Stimulated activated CD4-positive, alpha-beta T cell treated with anti-CD3 and anti-CD28 coated beads, Interleukin-2, amount 100 ng/mL, for 4 hours (primary cell): ENCODE measurements around the gene RO60.

Experiments
- DNase-seq: peaks from one replicate; pipeline ENCODE4 v3.0.0-alpha.2; 2020; ENCODE audit warnings: low read depth

RO60 gene

DNA sequence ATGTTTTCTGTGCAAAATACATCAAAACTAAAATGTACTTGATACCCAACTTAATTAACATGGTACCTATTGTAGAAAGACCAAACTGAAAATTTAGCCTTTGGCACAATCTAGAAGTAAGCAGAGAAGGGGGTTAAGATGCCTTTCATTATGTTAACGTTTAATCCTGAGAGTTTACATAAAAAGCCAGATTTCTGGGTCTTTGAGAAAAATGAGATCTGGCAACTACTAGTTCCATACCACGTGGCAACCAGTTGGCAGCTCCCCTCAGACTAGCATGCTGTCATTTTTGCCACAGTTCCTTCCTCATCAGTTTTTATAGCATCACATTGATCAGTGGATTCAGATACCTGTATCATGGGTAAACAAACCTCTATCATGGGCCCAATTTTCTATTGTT lies 1.5 kb downstream of the RO60 start:
- DNase-seq, result no peak

DNA sequence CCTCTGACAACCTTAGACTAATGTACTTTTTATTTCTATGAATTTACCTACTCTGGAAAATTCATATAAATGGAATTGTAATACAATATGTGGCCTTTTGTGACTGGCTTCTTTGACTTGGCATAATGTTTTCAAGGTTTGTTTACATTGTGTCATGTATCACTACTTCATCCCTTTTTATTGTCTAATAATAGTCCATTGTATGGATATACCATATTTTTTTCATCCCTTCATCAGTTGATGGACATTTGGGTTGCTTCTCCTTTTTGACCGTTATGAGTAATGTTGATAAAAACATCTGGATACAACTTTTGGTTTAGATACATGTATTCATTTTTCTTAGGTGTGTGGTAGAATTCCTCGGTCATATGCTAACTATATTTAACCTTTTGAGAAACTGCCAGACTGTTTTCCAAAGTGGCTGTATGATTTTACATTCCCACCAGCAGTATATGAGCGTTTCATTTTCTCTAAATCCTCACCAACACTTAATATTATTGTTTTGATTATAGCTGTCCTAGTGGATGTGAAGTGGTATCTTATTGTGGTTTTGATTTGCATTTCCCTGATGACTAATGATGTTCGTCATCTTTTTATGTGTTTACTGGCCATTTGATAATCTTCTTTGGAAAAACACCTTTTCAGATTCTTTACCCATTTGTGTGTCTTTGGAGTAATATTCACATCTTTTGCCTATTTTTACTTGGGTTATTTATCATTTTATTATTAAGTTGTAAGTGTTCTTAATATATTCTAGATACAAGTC lies 3.5 kb downstream of the RO60 start:
- no peak for DNase-seq

DNA sequence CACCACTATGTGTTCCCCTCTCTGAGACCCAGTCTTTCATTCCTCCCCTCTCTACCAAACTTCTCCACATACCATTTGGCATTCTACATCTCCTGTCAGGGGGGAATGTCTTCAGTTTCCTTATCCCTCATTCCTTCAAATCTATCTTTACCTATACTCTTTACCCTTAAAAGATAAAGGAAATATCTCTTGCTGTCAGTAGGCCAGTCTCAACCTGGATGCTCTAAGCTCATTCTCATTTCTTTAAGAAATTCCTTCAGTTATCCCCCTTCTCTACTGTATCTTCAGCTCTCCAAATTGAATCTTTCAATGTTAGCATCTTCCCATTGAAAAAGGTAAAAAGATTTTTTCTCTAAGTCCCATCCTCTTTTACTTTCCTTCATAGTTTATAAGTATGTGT lies 6.5 kb downstream of the RO60 start:
- DNase-seq, result no peak

DNA sequence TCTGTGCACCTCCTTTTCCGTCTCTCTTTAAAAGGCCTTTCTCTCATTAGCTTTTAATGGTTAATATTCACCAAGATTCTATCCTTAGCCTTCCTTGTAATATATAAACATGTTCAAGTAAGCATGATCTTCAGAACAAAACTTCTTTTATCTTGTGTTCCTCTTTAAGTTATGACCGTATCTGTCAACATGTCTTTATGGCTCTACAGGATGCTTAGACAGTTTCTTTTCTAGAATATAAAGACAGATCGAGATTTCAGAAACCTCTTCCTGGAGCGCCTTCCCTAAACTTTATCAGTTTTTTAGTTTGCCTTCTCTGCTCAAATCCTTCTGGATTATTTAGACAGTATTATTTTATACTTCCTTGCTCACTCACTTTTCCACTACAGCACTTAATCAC lies 7.2 kb downstream of the RO60 start:
- no peak for DNase-seq

DNA sequence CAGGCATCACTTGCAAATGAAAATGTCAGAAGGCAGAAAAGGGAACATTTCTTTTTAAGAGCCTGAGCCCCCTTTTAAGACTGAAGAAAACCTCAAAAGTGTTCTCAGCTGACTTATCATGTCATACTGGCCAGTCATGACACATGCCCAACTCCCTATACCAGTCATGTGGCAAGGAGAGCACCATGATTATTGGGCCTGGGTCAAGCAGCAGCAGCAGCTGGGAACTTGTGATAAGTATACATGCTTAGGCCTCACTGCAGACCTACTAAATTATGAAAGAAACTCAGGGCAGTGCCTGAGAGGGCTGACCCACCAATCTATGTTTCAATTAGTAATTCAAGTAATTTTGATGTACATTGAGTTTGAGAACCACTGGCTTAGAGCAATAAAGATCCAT lies 8.6 kb downstream of the RO60 start:
- DNase-seq, result no peak

DNA sequence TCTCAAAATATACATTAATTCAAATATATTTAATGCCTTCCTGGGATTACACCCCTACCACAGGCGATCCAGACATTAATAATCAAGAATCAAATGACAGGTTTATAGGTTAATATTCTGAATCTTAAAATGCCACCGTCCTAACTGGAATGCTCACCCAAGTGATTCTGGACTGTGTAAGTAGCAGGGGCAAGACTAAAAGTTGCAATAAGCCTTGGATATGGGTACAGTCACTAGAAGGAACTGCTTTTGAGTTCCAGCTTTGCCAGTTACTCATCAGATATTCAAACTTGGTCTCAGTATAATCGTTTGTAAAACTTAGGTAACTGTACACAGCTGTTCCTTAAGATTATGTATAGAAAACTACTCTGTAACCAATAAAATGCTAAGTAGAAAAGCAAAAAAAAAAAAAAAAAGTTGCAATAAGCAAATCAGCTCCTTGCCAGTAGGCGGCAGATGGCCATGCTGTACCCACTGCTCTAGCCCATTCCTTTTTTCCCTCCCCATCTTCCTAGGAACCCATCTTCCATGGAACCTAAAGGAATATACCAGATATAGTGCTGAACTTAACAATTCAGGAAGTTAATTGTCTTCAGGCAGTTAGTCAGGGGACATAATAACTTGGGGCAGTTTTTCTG lies 10.5 kb downstream of the RO60 start:
- DNase-seq, result no peak

DNA sequence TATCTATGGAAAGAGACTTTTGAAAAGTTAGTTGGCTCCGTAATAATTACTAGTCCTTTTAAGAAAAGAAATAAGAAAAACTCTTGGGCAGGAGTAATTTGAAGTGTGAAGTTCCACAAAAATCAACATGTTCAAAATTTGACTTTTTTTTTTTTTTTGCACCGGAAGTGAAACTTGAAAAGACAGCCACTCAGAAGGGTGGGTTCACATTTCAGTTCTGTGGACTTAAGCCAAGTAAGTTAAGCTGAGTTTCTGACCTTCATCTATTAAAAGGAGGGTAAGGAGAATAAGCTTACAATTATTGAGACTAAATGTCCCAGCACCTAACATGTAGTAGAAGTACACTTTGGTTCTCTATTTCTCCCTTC lies 11.0 kb downstream of the RO60 start:
- no peak for DNase-seq

DNA sequence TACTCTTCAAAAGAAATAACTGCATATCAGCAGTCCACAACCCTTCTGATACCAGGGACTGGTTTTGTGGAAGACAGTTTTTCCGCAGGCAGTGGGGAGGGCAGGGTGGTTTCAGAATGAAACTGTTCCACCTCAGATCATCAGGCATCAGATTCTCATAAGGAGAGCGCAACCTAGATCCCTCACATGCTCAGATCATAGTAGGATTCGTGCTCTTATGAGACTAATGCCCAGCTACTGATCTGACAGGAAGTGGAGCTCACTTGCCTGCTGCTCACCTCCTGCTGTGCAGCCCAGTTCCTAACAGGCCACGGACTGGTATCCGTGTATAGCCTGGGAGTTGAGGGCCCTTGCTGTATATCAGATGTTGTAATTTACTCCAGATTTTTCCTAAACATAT lies 11.5 kb downstream of the RO60 start:
- no peak for DNase-seq

DNA sequence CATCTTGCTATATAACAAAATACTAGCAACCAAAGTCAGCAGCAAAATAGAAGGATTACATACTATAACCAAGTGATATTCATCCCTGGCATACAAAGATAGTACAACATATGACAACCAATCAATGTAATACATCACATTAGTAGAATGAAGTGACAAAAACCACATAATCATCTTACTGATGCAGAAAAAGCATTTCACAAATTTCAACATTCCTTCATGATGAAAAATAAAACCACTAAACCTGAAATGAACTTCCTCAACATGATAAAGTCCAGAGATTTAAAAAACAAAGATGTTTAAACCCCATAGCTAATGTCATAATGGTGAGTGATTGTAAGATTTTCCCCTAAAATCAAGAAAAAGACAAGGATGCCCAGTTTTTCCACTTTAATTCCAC lies 18.6 kb downstream of the RO60 start:
- no peak for DNase-seq

DNA sequence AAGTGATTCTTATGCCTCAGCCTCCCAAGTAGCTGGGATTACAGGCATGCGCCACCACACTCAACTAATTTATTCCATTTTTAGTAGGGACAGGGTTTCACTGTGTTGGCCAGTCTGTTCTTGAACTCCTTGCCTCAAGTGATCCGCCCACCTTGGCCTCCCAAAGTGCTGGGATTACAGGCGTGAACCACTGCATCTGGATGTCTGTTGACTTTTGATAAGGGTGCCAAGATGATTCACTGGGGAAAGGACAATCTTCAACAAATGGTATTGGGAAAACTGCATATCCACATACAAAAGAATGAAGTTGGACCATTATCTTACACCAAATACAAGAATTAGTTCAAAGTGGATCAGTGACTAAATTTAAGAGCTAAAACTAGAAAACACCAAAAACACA lies 19.8 kb downstream of the RO60 start:
- DNase-seq, result no peak

DNA sequence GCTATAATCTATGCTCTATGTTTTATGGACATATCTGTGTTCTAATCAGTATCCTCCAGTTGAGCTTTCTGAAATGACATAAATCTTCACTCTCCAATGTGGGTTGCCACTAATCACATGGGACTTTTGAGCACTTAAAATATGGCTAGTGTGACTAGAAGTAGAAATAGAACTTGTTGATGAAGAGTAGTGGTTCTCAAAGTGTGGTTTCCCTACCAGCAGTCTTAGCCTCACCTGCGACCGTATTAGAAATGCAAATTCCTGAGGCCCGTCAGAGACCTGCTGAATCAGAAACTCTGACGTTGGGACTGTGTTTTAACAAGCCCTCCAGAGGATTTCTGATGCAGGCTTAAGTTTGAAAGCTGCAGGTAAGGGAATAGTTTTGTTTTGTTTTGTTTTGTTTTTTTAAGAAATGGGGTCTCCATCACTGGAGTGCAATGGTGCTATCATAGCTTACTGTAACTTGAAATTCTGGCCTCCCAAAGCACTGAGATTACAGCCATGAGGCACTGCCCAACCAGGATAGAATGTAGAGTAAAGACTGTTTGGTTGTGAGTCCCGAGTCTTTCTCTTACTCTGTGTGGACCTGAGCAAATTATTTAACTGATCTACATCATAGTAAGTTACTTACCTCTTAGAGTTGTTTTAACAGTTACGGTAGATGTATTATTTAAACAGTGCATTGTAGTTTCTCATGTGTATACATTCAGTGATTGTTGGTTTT lies 24.1 kb downstream of the RO60 start:
- DNase-seq, result no peak

DNA sequence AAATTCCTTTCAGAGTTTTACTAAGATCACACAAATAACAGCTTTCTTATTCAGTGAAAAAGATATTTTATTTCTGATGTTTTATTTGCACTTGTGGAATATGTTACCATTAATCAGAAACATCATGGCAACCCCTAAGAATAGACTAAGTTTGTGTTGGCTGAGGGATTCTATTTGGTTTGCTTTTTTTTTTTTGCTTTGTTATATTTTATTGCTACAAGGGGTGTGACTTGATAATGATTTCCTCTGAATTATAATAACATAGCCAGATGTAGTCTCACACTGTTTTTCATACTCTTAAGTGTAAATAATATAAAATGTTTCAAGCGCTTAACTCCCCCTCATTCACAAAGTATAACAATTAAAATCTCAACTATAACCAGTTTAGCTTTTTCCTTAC lies 25.9 kb downstream of the RO60 start:
- no peak for DNase-seq

DNA sequence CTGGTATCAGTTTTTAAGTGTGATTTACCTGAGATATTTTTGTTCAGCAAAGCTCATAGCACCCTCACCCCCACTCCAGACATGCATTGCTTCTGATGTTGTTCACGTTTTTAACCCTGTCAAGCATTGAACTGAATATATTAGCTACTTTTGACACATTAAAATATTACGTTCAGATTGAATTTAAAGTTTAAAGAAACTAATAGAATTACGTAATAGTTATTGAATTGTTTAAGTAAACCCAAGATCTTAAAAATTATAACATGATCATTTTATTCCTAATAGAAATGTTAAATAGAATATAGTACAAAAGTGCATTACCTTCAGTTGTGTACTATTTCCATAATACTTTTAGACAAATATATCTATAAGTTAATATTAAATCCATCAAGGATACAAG lies 26.9 kb downstream of the RO60 start:
- no peak for DNase-seq

DNA sequence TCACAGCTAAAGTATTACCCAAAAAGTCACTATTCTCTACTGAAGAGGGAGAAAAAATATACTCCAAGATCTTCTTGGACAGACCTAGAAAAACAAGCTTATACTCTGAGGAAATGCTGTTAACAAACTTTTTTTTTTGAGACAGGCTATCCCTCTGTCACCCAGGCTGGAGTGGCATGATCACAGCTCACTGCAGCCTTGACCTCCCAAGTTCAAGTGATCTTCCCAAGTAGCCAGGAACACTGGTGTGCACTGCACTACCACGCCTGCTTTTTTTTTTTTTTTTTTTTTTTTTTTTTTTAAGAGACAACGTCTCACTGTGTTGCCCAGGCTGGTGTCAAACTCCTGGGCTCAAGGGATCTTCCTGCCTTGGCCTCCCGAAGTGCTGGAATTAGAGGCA lies 28.5 kb downstream of the RO60 start:
- no peak for DNase-seq

DNA sequence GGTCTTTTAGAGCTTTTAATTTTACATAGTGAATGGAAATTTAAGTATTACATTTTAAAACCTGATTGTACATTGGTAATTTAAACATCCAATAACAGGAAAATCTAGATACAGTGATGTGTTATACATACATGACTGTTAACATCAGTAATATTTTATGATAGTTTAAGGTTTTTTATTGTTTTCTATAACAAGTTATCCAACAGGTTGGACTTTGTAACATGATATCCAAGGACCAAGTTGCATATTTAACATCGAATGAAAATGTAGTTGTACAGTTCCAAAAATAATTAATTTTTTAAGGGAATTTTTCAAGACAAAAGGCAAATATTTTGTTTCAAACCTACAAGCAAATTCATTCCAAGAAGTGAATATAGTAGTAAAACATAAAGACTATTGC lies 31.5 kb downstream of the RO60 start:
- DNase-seq, result no peak

DNA sequence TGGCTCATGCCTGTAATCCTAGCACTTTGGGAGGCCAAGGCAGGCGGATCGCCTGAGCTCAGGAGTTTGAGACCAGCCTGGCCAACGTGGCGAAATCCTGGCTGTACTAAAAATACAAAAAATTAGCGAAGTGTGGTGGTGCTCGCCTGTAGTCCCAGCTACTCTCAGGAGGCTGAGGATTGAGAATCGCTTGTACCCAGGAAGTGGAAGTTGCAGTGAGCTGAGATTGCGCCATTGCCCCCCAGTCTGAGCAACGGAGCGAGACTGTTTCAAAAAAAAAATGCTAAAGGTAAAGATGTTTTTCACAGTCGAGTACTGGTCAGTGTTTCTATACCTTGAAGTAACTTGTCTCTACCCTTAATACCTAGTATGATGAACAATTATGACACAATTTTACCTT lies 34.7 kb downstream of the RO60 start:
- DNase-seq, result no peak

DNA sequence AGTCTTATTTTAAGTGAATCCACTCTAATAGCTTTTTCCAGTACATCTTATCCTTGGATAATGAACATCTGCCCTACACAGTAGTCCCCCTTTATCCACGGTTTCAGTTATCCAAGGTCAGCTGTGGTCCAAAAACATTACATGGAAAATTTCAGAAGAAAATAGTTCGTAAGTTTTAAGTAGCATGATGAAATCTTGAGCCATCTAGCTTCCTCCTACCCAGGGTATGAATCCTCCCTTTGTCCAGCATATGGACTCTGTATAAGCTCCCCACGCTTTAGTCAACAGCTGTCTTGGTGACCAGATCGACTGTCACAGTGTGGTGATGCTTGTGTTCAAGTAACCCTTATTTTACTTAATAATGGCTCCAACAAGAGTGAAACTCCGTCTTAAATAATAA lies 43.2 kb downstream of the RO60 start:
- DNase-seq, result no peak

DNA sequence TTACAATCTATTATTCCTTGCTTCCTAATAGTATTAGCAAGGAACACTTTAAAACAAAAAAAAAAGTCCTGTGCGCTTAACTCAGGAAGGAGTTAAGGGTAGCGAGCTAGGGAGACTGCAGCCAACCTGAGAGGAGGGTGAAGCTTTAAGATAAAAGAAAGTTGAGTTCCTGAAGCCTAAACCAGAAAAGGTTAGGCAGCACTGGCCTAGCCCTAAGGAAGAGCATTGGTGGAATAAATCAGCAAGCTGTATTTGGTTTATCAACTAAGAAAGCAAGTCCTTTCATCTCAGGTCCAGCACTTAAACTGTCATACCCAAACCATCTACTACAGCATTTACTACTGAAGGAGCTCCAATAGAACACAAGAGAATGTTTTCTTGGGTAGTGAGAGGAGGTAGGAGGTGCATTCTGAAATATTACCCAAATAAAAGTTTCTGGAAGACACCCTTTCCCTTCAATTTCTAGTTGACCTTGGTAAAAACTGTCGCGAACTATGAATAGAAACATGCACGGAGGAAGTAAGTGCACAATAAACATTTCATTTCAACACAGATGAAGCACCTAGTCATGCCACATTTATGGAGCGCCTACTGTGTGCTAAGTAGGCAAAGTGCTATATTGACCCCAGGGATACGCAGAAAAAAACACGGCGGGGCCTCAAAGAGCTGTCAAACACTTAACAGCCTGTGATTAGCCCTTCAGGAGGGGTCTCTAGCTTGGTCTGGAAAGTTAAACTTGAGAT lies 44.5 kb downstream of the RO60 start:
- DNase-seq, result no peak

DNA sequence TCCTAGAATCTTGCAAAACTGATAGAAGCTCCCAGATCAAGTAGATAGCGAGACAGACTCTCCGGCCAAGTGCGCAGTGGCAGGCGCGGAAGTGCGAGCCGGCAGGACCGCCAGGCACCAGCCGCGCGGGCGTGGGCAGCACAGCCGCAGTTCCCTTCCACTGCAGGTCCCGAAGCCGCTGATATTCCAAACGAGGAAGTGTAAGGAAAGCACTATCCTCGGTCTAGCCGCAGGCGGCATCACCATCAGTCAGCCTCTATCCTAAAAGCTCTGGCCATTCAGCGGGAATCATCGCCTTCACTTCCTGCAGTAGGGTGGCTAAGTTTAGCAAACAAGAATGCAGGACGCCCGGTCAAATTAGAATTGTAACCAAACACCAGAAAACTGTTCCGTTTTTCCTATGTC lies 45.1 kb downstream of the RO60 start:
- DNase-seq, result no peak

DNA sequence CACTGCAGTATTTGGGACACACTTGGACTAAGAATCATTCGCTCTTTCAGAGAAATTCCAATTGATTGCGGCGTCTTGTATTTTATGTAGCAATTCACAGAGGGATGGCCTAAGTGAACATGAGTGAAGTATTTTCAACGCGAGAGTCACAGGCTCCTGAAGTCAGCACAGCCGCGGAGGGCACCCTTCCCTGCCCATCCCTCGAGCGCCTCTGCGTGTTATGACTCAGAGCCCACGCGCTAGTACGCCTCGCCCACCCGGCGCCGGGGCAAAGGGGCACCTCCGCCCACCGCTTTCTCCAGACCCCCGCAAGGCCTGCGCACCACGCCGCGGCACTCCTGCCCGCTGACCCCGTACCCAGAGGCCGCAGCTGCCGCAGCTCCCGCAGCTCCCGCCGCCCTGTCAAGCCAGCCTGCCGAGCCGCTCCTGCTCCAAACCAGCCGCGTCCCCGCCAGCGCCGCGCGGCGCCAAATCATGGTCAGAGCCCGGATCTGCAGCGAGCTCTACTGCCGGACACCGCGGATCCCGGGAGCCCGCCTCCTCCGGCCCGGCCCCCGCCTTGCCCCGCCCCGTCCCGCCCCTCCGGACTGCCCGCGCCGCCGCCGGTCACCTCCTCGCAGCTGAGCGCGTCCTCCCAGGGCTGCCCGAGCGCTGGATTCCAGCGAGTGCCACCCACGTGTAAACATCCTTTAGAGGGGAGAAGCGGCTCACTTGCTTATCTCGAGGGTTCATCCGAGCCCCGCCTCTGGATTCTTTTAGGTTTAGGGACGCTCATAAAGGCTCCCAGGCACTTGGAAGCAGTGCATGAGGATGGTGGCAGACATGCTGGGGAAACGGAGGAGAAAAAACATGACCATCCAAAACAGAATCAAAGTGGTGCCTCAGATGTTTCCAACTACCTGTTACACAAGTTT lies 45.8 kb downstream of the RO60 start, which contains the start of gene GLRX2:
Gene GLRX2, minus strand, starts transcription at position 508 of the 914 bp plus-strand sequence. Its CDS starts 32 bp downstream, at position 476.
- peak; percentile 63 for DNase-seq

DNA sequence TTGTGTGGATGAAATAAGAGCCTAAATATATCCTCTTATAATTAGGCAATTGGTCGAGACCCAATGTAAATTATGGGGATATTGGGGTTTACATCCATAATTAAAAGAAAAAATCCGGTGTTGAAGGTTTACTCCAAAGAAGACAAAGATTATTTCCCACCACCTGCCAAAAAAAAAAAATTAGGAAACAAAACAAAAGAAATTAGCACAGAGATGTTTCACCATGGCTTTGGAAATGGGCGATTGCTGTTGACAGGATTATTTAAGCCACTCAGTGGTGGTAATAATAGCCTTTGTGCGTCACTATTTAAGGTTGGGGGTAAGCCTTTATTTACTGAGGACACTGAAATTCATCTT lies 46.4 kb downstream of the RO60 start:
- DNase-seq, result no peak

DNA sequence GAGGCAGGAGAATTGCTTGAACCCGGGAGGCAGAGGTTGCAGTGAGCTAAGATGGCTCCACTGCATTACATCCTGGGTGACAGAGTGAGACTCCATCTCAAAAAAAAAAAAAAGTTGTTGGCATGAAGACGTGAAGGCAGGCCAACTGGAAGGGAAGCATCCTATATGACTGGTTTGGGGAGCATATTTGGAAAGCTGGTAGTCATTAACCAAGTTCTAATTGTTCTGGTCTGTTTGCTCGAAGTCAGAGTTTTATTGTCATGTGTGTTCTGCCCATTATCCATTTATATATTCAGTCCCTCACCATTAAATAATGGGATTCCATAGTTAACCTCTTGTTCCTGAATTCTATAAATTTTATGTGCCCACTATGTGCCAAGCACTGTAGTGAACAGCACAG lies 49.1 kb downstream of the RO60 start:
- DNase-seq, result no peak
